Upper lobe of right lung (tissue), 1 donor: ENCODE results near the gene PRKG1. TPM values are rescaled to one million over a fixed set of nuclear protein-coding genes. Genes with fewer than 3 reads are reported as not detected.

Source experiments
- ATAC-seq: fragments of 200-7000 bp; cut with Tn5 transposase; one replicate; pipeline ENCODE4 v1.9.1; 2020; ENCODE audit warnings: mild to moderate bottlenecking, moderate library complexity
- DNase-seq: peaks from one replicate; pipeline ENCODE4 v3.0.0-alpha.2; 2020
- H3K27ac ChIP-seq: fragments of 200-600 bp; one replicate; pipeline ENCODE4 v1.8.0; 2022
- H3K27me3 ChIP-seq: fragments of 200-600 bp; one replicate; pipeline ENCODE4 v1.8.0; 2022; ENCODE audit warnings: mild to moderate bottlenecking
- H3K36me3 ChIP-seq: fragments of 200-600 bp; one replicate; pipeline ENCODE4 v1.8.0; 2022
- H3K4me1 ChIP-seq: fragments of 200-600 bp; one replicate; pipeline ENCODE4 v1.8.0; 2022
- H3K4me3 ChIP-seq: fragments of 200-600 bp; one replicate; pipeline ENCODE4 v1.8.0; 2022; ENCODE audit warnings: mild to moderate bottlenecking
- H3K9me3 ChIP-seq: fragments of 200-600 bp; one replicate; pipeline ENCODE4 v1.8.0; 2022
- CTCF ChIP-seq: fragments of 200-600 bp; IDR thresholded peaks from one replicate; pipeline ENCODE4 v1.8.0; 2022; ENCODE audit warnings: antibody characterized with exemption
- intact Hi-C: fragments of 100-400 bp; cut with DNase I; formaldehyde crosslinking; loops from one replicate; pipeline ENCODE4 v1.11.0; 2022
- total RNA-seq: library from RNA; stranded (reverse); fragmentation: NEBNext Ultra II Directional; extraction: Animal tissue kit (Norgen Biotek cat#: 25700); gene quantifications from one replicate; pipeline ENCODE4 v1.2.1, GENCODE V29; 2021
- donor health status: DM: no; HTN: yes; CAD: no; lungs with severe emphysema.

PRKG1 gene
- total RNA-seq, 1 donor from 2014 or later, result 30.0 TPM

GRCh38 chr10:51313773-51314478 is 239.6 kb downstream of the PRKG1 start:
- Histone ChIP-seq H3K27me3 (no peaks in the 10 kb centered on the region), H3K36me3 (no peaks in the 10 kb centered on the region), H3K4me1 (no peaks in the 10 kb centered on the region), H3K9me3 (no peaks in the 10 kb centered on the region), H3K4me3 (no peak overlapping the region), H3K27ac (no peak overlapping the region)
- TF ChIP-seq CTCF, result no peak
- no peak for ATAC-seq
- intact Hi-C loops, result no loop called here
- no peak for DNase-seq

DNA sequence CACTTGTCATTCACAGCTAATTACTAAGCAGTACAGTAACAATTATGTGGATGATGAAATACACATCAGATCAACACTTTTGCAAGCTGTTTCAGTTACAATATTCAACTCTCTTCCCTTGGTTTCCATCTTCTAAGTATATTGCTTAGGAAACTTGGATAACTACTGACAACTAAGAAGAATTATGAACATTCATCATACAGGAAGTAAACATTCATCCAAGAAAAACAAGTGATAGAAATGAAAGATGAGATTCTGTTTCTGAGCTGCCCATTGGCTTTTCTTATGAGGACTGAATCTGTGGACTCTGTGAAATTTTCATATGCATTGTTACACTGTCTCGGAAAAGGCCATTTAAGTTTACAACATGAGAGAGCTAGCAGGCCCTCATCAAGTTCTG is 240.2 kb downstream of the PRKG1 start:
- ATAC-seq (no peak), DNase-seq (no peak)
- intact Hi-C loops, result no loop called here
- no peak for TF ChIP-seq CTCF
- Histone ChIP-seq H3K36me3 (no peaks in the 10 kb centered on the region), H3K4me1 (no peaks in the 10 kb centered on the region), H3K27ac (no peak overlapping the region), H3K27me3 (no peaks in the 10 kb centered on the region), H3K4me3 (no peak overlapping the region), H3K9me3 (no peaks in the 10 kb centered on the region)

DNA sequence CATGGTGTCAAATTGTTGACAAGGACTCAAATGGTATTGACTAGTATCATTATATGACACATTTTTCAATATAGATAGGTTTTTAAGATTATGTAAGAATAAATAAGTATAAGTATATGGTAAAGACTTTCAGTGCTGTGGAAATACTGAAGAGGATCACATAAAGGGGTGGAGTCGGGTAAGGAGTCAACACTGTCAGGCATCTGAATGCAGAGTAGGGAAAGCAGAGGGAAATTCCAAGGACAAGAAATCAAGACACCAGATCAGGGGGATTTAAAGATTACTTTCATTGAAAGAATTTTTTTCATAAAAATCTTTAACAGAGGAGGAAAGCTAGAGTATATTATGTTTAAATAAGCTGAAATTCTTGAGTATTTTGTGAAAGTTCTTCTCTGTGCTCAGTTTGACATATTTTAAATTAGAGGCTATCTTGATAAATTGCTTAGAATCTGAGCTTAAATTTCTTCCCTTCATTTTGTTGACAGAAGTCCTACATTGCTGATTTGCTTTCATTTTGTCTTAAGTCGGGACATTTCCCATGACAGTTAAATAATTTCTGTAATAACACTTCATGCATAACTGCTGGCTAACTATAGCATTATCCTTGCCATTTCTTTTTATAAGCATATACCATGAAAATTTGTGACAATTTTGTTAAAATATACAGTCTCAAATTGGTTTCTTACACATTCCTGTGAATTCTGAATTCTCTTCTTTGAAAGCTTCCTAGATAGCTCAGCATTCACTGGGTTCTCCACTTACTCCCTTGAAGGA is 244.3 kb downstream of the PRKG1 start:
- H3K4me1 ChIP-seq, result no peaks in the 10 kb centered on the region
- H3K27me3 ChIP-seq, result no peaks in the 10 kb centered on the region
- no peaks in the 10 kb centered on the region for H3K9me3 ChIP-seq
- no peak for ATAC-seq
- no peaks in the 10 kb centered on the region for H3K36me3 ChIP-seq
- H3K4me3 ChIP-seq, result no peak overlapping the region
- no peak overlapping the region for H3K27ac ChIP-seq
- intact Hi-C loops, result no loop called here
- no peak for DNase-seq
- no peak for TF ChIP-seq CTCF

DNA sequence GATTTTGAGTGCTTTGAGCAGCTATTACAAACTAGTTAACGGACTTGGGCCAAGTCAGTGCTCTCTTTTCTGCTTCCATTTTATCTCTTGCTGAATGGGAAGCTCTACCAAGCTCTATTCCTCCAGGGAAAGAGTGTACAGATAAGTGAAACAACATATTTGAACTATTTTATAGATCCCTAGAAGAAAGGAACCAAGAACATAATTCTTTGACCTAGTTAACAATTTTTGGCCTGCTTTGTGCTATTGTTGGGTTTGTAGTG is 244.8 kb downstream of the PRKG1 start:
- Histone ChIP-seq H3K27me3 (no peaks in the 10 kb centered on the region), H3K4me1 (no peaks in the 10 kb centered on the region), H3K9me3 (no peaks in the 10 kb centered on the region), H3K27ac (no peak overlapping the region), H3K4me3 (no peak overlapping the region), H3K36me3 (no peaks in the 10 kb centered on the region)
- ATAC-seq (no peak), DNase-seq (no peak)
- intact Hi-C loops, result no loop called here
- TF ChIP-seq CTCF, result no peak

DNA sequence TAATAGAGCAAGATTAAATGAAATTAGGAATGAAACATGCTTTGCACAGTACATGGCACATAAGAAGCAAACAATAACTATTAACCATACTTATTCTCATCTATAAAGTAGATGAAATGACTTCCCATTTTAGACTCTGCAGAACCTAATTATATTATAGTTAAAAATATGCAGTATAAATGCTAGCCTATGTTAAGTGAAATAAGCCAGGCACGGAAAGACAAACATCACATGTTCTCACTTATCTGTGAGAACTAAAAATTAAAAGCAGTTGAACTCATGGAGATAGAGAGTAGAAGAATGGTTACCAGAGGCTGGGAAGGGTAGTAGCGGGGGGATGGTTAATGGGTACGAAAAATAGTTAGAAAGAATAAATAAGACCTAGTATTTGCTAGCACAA is 247.0 kb downstream of the PRKG1 start:
- no peak overlapping the region for H3K27ac ChIP-seq
- ATAC-seq (no peak), DNase-seq (no peak)
- no peak for TF ChIP-seq CTCF
- intact Hi-C loops, result no loop called here
- no peaks in the 10 kb centered on the region for H3K36me3 ChIP-seq
- H3K4me1 ChIP-seq, result no peaks in the 10 kb centered on the region
- H3K27me3 ChIP-seq, result no peaks in the 10 kb centered on the region
- no peaks in the 10 kb centered on the region for H3K9me3 ChIP-seq
- no peak overlapping the region for H3K4me3 ChIP-seq
